Activated naive CD4-positive, alpha-beta T cell treated with anti-CD3 and anti-CD28 coated beads for 36 hours (primary cell): Measurements from ENCODE around the gene PROM2. TPM values are rescaled to one million over a fixed set of nuclear protein-coding genes. Genes with fewer than 3 reads are reported as not detected.

ENCODE experiments used
- CTCF ChIA-PET: fragments of 350-600 bp; sonication (Branson Sonifier 250); formaldehyde crosslinking; loops from one replicate; lab custom pipeline; 2021; ENCODE audit warnings: antibody characterized with exemption; lab: Charles Lee
- DNase-seq: peaks from one replicate; pipeline ENCODE4 v3.0.0-alpha.2; 2020
- H3K27ac Mint-ChIP-seq: one replicate; pipeline ENCODE4 v1.8.0; 2021; ENCODE audit warnings: mild to moderate bottlenecking, mixed read lengths
- H3K27me3 Mint-ChIP-seq: one replicate; pipeline ENCODE4 v1.8.0; 2021; ENCODE audit warnings: low read depth, mixed read lengths
- H3K36me3 Mint-ChIP-seq: one replicate; pipeline ENCODE4 v1.8.0; 2021; ENCODE audit warnings: low read depth, mixed read lengths
- H3K4me1 Mint-ChIP-seq: one replicate; pipeline ENCODE4 v1.8.0; 2021; ENCODE audit warnings: low read depth, mixed read lengths
- H3K4me3 Mint-ChIP-seq: one replicate; pipeline ENCODE4 v1.8.0; 2021; ENCODE audit warnings: mild to moderate bottlenecking, moderate library complexity, mixed read lengths
- H3K9me3 Mint-ChIP-seq: one replicate; pipeline ENCODE4 v1.8.0; 2021; ENCODE audit warnings: mixed read lengths
- intact Hi-C: fragments of 100-400 bp; cut with micrococcal nuclease; formaldehyde crosslinking; loops from one replicate; pipeline ENCODE4 v1.15.1; 2023
- total RNA-seq, 2 experiments: library from RNA; stranded (reverse); gene quantifications; one replicate each; pipeline ENCODE4 v1.2.3, GENCODE V29; 2021

PROM2 gene
- total RNA-seq, 2 experiments from 2014 or later: 0.45 to 0.89 TPM

DNA sequence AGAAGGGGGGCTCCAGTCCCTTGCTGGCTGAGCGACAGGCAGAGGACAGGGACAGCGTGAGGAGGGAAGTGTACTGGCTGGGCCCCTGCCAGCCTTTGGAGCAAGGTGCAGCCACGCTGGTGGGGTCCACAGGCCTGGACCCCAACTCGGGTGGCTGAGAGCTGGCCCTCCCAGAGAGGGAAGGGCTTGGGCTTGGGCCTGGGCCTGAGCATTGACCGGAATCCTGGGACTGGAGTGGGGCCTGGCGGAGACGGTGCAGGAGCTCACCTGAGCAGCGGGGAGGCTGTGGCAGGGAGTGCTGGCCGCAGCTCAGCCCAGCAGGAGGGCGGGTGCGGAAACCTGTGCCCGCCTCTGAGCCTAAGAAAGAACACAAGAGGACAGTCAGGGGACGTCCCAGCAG, 50.8 kb downstream of the PROM2 start:
- Mint-ChIP-seq H3K36me3 (no peaks in the 10 kb centered on the region), H3K4me1 (no peaks in the 10 kb centered on the region), H3K4me3 (no peak overlapping the region), H3K27me3 (no peaks in the 10 kb centered on the region), H3K9me3 (no peaks in the 10 kb centered on the region), H3K27ac (no peak overlapping the region)
- DNase-seq: no peak
- intact Hi-C loops: no loop called here
- CTCF ChIA-PET: interaction anchor here (0.8 kb wide), 1 partner anchor 23 kb away, joined by 3 read pairs; no protein-coding TSS in a partner anchor

DNA sequence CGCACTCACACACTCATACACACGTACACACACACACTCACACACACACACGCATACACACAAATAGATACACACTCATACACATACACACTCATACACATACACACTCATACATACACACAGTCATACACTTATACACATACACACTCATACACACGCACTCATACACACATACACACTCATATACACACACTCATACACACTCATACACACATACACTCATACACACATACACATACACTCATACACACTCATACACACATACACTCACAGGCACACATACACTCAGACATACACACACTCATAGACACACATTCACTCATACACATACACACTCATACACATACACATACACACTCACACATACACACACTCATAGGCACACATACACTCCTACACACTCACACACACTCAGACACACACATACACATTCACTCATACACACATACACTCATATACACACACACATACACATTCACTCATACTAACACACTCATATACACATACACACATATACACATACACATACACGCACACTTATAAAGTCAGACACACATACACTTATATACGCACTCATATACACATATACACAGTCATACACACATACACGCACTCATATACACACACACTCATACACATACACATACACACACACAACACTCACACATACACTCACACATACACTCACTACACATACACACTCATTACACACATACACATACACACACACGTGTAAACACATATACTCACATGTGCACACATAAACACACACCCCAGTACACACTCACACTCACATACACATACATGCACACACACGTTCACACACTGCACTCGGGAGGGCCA, 51.6 kb downstream of the PROM2 start:
- Mint-ChIP-seq H3K36me3 (no peaks in the 10 kb centered on the region), H3K9me3 (no peaks in the 10 kb centered on the region), H3K4me3 (no peak overlapping the region), H3K4me1 (no peaks in the 10 kb centered on the region), H3K27ac (no peak overlapping the region), H3K27me3 (no peaks in the 10 kb centered on the region)
- intact Hi-C loops: no loop called here
- DNase-seq: no peak
- CTCF ChIA-PET: no interaction called here

DNA sequence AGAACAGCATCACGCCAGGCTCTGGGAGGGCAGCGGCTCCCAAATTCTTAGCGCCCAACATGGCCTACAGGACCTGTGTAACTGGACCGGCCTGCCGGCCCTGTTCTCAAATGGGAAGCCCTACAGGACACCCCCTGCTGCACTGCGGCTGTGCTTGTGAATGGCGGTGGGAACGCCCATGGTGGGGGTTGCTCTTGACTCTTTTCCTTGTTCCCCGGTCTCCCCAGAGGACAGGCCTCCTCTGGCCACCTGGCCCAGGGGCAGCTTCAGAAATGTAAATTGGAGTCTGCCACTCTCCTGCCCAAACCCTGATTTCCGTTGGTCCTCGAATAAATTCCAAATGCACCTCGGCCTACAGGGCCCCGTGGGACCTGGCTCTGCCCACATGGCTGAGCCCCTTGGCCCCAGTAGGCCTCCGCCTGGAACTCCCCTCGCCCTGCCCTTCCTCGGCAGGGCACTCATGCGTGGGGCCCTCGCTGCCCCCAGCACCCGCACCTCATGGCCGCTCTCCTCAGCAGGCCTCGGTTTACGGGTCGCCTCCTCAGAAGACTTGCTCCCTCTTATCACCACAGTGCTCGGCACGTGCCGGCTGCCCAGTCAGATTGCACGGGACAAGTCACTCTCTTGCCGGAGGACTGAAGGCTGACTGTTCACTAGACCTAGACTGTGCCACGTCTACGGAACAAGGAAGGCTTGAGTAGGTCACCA, 52.3 kb downstream of the PROM2 start:
- DNase-seq: no peak
- H3K9me3 Mint-ChIP-seq: no peaks in the 10 kb centered on the region
- H3K4me1 Mint-ChIP-seq: no peaks in the 10 kb centered on the region
- H3K27me3 Mint-ChIP-seq: no peaks in the 10 kb centered on the region
- CTCF ChIA-PET: no interaction called here
- no peak overlapping the region for H3K27ac Mint-ChIP-seq
- intact Hi-C loops: no loop called here
- no peak overlapping the region for H3K4me3 Mint-ChIP-seq
- no peaks in the 10 kb centered on the region for H3K36me3 Mint-ChIP-seq

- DNase-seq: no peak
- H3K27me3 Mint-ChIP-seq: no peaks in the 10 kb centered on the region
- CTCF ChIA-PET: interaction anchor here (0.5 kb wide), 1 partner anchor 189 kb away, joined by 4 read pairs; no protein-coding TSS in a partner anchor
- intact Hi-C loops: no loop called here
- no peaks in the 10 kb centered on the region for H3K9me3 Mint-ChIP-seq
- H3K36me3 Mint-ChIP-seq: no peaks in the 10 kb centered on the region
- no peaks in the 10 kb centered on the region for H3K4me1 Mint-ChIP-seq
- H3K4me3 Mint-ChIP-seq: no peak overlapping the region
- H3K27ac Mint-ChIP-seq: no peak overlapping the region
Observed at GRCh38 chr2:95327861-95328260, 53.6 kb downstream of the PROM2 start.

DNA sequence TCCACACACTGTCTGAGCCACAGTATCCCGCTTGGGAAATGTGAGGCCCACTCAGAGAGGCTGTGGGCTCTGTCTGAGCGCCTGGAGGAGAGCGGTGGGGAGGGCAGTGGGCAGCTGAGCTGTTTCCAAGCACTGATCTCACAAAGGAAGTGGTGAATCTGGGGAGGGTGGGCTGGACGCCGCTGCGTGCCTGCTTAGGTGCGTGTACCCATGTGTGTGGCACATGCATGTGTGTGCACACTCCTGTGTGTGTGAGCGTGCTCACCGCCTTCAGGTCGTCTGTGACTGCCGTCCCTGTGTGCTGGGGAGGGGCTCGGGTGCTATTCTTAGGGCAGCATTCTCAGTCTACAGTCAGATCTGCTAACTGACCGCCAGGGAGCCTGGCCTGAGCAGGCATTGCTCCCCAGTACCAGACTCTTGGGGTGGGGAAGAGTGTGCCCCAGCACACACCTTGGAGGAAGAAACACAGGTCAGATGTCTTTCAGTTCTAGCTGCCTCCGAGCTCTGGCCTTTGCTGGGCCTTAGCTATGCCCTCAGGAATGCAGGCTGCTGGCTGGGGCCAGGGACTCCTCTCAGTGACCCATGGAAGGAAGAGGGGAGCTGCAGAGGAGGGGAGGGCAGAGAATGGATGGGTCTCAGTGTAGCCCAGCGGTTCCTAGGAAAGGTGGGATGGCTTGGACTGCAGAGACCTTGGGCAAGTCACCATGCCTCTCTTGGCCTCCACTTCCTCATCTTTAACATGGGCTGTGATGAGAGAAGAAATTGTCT, 54.3 kb downstream of the PROM2 start:
- H3K27me3 Mint-ChIP-seq: no peaks in the 10 kb centered on the region
- CTCF ChIA-PET: interaction anchor here (0.5 kb wide), 1 partner anchor 189 kb away, joined by 4 read pairs; no protein-coding TSS in a partner anchor
- intact Hi-C loops: no loop called here
- no peak for DNase-seq
- H3K9me3 Mint-ChIP-seq: no peaks in the 10 kb centered on the region
- no peaks in the 10 kb centered on the region for H3K36me3 Mint-ChIP-seq
- no peak overlapping the region for H3K27ac Mint-ChIP-seq
- no peak overlapping the region for H3K4me3 Mint-ChIP-seq
- H3K4me1 Mint-ChIP-seq: no peaks in the 10 kb centered on the region

DNA sequence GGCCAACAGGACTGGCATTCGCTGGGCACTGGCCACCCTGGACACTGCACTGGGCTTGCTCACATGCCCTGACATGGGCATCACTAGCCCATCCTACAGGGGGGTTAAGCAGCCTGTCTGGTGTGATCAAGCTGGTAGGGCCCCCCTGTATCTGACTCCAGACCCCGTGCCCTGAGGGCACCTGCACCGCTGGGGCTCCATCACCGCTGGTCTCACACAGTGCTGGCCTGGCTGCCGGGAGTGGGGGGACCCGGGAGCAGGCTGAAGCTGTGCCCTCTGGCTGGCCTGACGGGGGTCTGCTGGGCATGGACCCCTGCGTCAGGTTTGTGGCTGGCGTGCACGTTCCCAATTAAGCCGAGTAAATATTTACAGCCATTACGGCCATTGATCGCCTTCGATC, 55.2 kb downstream of the PROM2 start:
- no peak overlapping the region for H3K27ac Mint-ChIP-seq
- H3K27me3 Mint-ChIP-seq: no peaks in the 10 kb centered on the region
- intact Hi-C loops: no loop called here

DNA sequence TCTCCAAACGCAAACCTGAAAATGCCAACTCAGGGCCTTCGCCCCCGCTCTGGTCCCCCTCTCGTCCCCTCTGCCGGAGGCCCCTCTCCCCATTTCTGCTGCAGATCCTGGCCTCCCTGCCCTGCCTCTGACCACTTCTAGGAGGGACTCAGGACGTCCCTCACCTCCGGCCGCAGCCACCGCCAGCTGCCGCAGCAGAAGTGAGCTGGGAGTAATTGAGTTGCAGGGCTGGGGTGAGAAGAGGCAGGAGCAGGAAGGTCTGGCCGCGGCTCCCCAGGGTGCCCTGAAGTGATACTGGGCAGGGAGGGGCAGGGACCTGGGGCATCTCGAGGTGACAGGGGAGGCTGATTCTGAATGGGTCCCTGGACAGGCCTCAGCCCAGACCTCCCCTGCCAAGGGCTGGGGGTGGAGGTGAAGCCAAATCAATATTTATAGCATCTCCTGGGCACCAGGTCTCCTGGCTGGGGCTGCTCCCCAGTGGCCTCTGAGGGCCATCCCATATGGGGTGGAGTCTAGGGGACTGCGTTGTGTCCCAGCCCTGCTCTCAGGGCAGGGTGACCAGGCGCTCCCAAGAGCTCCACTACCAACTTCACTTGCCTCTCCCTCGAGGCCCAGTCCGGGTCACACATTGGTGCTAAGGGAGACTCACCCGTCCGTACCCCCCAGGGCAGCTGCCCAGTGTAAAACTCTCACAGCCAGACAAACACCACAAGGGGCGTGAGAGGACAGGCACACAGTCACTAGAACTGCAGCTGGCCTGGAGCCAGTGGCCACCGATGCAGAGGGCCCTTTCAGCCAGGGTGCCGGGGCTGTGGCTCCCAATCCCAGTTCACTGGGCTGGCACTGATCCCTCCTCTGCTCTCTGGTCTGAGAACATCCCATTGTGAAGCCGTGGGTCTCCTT, 55.9 kb downstream of the PROM2 start:
- DNase-seq: no peak
- Mint-ChIP-seq H3K36me3 (no peaks in the 10 kb centered on the region), H3K4me1 (no peaks in the 10 kb centered on the region), H3K4me3 (no peak overlapping the region), H3K27me3 (no peaks in the 10 kb centered on the region), H3K27ac (no peak overlapping the region), H3K9me3 (no peaks in the 10 kb centered on the region)
- intact Hi-C loops: no loop called here
- CTCF ChIA-PET: no interaction called here

More for the DNA sequence above, 55.2 kb downstream of the PROM2 start:
- Mint-ChIP-seq H3K4me3 (no peak overlapping the region), H3K36me3 (no peaks in the 10 kb centered on the region), H3K4me1 (no peaks in the 10 kb centered on the region), H3K9me3 (no peaks in the 10 kb centered on the region)
- DNase-seq: no peak
- CTCF ChIA-PET: no interaction called here

DNA sequence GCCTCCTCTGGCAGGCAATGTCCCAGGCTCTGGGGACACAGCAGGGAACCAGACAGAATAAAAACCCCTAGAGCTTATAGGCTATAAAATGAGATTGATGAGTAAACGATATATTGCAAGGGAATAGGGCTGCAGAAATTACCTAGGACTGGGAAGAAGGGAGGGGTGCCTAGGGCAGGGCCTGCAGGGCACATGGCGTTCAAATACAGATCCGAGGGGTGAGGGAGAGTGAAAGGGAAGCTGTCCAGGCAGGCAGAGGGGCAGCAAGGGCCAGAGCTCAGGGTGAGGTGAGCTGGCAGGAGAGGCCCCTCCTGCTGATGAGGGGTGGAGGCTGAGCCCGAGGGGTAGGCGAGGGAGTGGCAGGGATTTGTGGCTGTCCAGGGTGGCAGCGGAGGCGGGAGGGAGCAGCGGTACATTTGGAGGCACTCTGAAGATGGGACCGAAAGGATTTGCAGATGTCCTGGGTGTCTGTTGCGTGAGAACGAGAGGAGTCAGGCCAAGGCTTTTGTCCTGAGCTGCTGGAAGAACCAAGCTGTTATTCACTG, 56.6 kb downstream of the PROM2 start:
- Mint-ChIP-seq H3K4me3 (no peak overlapping the region), H3K9me3 (no peaks in the 10 kb centered on the region), H3K4me1 (no peaks in the 10 kb centered on the region), H3K27me3 (no peaks in the 10 kb centered on the region), H3K36me3 (no peaks in the 10 kb centered on the region), H3K27ac (no peak overlapping the region)
- intact Hi-C loops: no loop called here
- no peak for DNase-seq
- CTCF ChIA-PET: no interaction called here

- Mint-ChIP-seq H3K4me1 (no peaks in the 10 kb centered on the region), H3K27ac (no peak overlapping the region), H3K27me3 (no peaks in the 10 kb centered on the region), H3K36me3 (no peaks in the 10 kb centered on the region), H3K4me3 (no peak overlapping the region), H3K9me3 (no peaks in the 10 kb centered on the region)
- DNase-seq: no peak
- intact Hi-C loops: no loop called here
- CTCF ChIA-PET: no interaction called here
Observed at GRCh38 chr2:95331606-95332005, 57.4 kb downstream of the PROM2 start.

DNA sequence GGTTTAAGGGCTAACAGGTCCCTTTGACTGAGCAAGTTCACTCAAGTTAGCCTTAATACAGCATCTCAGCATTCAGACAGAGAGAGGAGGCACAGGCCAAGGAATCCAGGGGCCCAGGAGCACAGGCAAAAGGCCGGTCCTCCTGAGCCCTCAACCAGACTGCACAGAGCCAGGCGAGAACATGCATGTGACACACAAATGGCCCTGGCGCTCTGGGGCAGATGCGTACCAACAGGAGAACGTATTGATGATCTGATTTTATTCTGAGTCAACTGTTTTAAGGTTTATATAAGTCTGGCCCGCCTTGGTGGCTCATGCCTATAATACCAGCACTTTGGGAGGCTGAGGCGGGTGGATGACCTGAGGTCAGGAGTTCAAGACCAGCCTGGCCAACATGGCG, 57.8 kb downstream of the PROM2 start:
- H3K36me3 Mint-ChIP-seq: no peaks in the 10 kb centered on the region
- no peaks in the 10 kb centered on the region for H3K9me3 Mint-ChIP-seq
- DNase-seq: no peak
- intact Hi-C loops: no loop called here
- H3K27me3 Mint-ChIP-seq: no peaks in the 10 kb centered on the region
- no peak overlapping the region for H3K27ac Mint-ChIP-seq
- no peaks in the 10 kb centered on the region for H3K4me1 Mint-ChIP-seq
- no peak overlapping the region for H3K4me3 Mint-ChIP-seq
- CTCF ChIA-PET: no interaction called here

GRCh38 chr2:95333056-95333455, 58.8 kb downstream of the PROM2 start:
- H3K4me3 Mint-ChIP-seq: no peak overlapping the region
- intact Hi-C loops: no loop called here
- H3K36me3 Mint-ChIP-seq: no peaks in the 10 kb centered on the region
- CTCF ChIA-PET: interaction anchor here (1.3 kb wide), 1 partner anchor 13 kb away, joined by 4 read pairs; no protein-coding TSS in a partner anchor
- H3K4me1 Mint-ChIP-seq: no peaks in the 10 kb centered on the region
- DNase-seq: no peak
- H3K9me3 Mint-ChIP-seq: no peaks in the 10 kb centered on the region
- H3K27me3 Mint-ChIP-seq: no peaks in the 10 kb centered on the region
- no peak overlapping the region for H3K27ac Mint-ChIP-seq
